HL-60 (cell line): ENCODE measurements around the gene RNF5.

Experiments
- DNase-seq, 2 experiments: peaks; one replicate each; pipeline ENCODE4 v3.0.0-alpha.2; 2010 to 2020; ENCODE audit warnings: low read depth in 1 of 2, low spot score in 1 of 2
- H3K27ac ChIP-seq: fragments of 250-450 bp; sonication (Bioruptor Pico); replicated peaks from 2 replicates; pipeline ENCODE4 v1.5.1; 2020; ENCODE audit warnings: mild to moderate bottlenecking, moderate library complexity
- H3K27me3 ChIP-seq: fragments of 250-450 bp; sonication (Bioruptor Pico); 2 replicates; pipeline ENCODE4 v1.5.1; 2021; ENCODE audit warnings: mild to moderate bottlenecking, moderate library complexity; ENCODE audit not compliant: insufficient read depth, poor library complexity, severe bottlenecking
- H3K4me3 ChIP-seq: replicated peaks from 2 replicates; pipeline ENCODE4 v1.5.1; 2011; ENCODE audit warnings: mild to moderate bottlenecking, control low read depth, low read length; ENCODE audit not compliant: insufficient read depth
- GABPA ChIP-seq: IDR thresholded peaks from 2 replicates; pipeline ENCODE4 v1.6.1; 2012; ENCODE audit warnings: low read depth
- POLR2AphosphoS5 ChIP-seq: IDR thresholded peaks from 2 replicates; pipeline ENCODE4 v1.6.1; 2012; ENCODE audit warnings: low read depth
- SPI1 ChIP-seq: IDR thresholded peaks from 2 replicates; pipeline ENCODE4 v1.6.1; 2012; ENCODE audit warnings: low read depth, mild to moderate bottlenecking, borderline replicate concordance
- TF ChIP-seq, protein P1 (sequence below): IDR thresholded peaks from 2 replicates; pipeline ENCODE4 v1.6.1; 2012; ENCODE audit warnings: low read depth; ENCODE audit not compliant: insufficient replicate concordance
- TF ChIP-seq, protein P2 (sequence below): IDR thresholded peaks from one replicate; pipeline ENCODE4 v1.5.1; 2011; ENCODE audit warnings: low read length, control low read depth, inconsistent platforms; ENCODE audit not compliant: insufficient read depth

RNF5 gene

DNA sequence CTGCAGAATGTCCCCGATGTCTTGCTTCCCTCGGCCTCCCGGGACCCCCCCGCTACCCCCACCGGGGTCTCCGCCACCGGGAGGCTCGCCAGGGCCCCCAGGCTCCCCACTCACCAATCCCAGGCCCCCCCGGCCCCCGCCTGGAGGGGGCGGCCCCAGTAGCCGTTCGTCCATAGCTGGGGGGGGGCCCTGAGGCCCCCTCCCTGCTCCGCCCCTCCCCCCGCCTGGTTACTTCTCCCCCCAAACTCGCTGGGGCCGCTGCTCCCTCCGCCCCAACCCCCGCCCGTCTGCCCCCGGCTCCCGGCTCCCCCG lies 11.5 kb downstream of the RNF5 start:
- DNase-seq: no peak
- H3K4me3 ChIP-seq: peak overlapping the region; percentile 71
- no peaks in the 10 kb centered on the region for H3K27me3 ChIP-seq
- peak overlapping the region; percentile 95 for H3K27ac ChIP-seq
- TF ChIP-seq SPI1 (no peak), GABPA (no peak), POLR2AphosphoS5 (no peak)
- TF ChIP-seq, protein P1, sequence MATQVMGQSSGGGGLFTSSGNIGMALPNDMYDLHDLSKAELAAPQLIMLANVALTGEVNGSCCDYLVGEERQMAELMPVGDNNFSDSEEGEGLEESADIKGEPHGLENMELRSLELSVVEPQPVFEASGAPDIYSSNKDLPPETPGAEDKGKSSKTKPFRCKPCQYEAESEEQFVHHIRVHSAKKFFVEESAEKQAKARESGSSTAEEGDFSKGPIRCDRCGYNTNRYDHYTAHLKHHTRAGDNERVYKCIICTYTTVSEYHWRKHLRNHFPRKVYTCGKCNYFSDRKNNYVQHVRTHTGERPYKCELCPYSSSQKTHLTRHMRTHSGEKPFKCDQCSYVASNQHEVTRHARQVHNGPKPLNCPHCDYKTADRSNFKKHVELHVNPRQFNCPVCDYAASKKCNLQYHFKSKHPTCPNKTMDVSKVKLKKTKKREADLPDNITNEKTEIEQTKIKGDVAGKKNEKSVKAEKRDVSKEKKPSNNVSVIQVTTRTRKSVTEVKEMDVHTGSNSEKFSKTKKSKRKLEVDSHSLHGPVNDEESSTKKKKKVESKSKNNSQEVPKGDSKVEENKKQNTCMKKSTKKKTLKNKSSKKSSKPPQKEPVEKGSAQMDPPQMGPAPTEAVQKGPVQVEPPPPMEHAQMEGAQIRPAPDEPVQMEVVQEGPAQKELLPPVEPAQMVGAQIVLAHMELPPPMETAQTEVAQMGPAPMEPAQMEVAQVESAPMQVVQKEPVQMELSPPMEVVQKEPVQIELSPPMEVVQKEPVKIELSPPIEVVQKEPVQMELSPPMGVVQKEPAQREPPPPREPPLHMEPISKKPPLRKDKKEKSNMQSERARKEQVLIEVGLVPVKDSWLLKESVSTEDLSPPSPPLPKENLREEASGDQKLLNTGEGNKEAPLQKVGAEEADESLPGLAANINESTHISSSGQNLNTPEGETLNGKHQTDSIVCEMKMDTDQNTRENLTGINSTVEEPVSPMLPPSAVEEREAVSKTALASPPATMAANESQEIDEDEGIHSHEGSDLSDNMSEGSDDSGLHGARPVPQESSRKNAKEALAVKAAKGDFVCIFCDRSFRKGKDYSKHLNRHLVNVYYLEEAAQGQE: no peak
- TF ChIP-seq, protein P2, sequence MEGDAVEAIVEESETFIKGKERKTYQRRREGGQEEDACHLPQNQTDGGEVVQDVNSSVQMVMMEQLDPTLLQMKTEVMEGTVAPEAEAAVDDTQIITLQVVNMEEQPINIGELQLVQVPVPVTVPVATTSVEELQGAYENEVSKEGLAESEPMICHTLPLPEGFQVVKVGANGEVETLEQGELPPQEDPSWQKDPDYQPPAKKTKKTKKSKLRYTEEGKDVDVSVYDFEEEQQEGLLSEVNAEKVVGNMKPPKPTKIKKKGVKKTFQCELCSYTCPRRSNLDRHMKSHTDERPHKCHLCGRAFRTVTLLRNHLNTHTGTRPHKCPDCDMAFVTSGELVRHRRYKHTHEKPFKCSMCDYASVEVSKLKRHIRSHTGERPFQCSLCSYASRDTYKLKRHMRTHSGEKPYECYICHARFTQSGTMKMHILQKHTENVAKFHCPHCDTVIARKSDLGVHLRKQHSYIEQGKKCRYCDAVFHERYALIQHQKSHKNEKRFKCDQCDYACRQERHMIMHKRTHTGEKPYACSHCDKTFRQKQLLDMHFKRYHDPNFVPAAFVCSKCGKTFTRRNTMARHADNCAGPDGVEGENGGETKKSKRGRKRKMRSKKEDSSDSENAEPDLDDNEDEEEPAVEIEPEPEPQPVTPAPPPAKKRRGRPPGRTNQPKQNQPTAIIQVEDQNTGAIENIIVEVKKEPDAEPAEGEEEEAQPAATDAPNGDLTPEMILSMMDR: no peak

- H3K27me3 ChIP-seq: no peaks in the 10 kb centered on the region
- peak; percentile 93 to 94 for DNase-seq
- TF ChIP-seq, protein P2: no peak
- TF ChIP-seq POLR2AphosphoS5 (peak; percentile 30; the same call in 1 of the 2 replicates), SPI1 (peak; percentile 76)
- H3K4me3 ChIP-seq: peak within 1 kb of the TSS; percentile 71
- H3K27ac ChIP-seq: peak within 1 kb of the TSS; percentile 95
Observed at GRCh38 chr6:32190054-32190851, 12.0 kb downstream of the RNF5 start, which contains the start of gene PBX2. TSS of gene PBX2 (minus strand) at chr6:32190202. CDS start at chr6:32189915, 287 bp downstream.

GRCh38 chr6:32190911-32191677 lies 12.9 kb downstream of the RNF5 start:
- peak overlapping the region; percentile 95 for H3K27ac ChIP-seq
- H3K4me3 ChIP-seq: peak overlapping the region; percentile 71
- TF ChIP-seq, protein P2: no peak
- no peak for TF ChIP-seq POLR2AphosphoS5
- TF ChIP-seq, protein P1: no peak
- no peak for TF ChIP-seq SPI1
- TF ChIP-seq GABPA: no peak
- DNase-seq: no peak
- no peaks in the 10 kb centered on the region for H3K27me3 ChIP-seq
